HUES64 (cell line): Measurements from ENCODE around the gene HS6ST2. TPM values are rescaled to one million over a fixed set of nuclear protein-coding genes. Genes with fewer than 3 reads are reported as not detected.
A peak's percentile ranks its signal among the peaks of the same experiment; 100 is the strongest.
"Not testable (repeated sequence)": the region's sequence is repeated elsewhere in the genome, so short reads cannot be mapped to it uniquely, and the experiment has no call there.

Experiments used
- H3K27ac ChIP-seq: 2 replicates; pipeline ENCODE4 v1.7.0; 2013; ENCODE audit warnings: low read depth, low read length, inconsistent platforms
- H3K27me3 ChIP-seq: 2 replicates; pipeline ENCODE4 v1.6.1; 2013; ENCODE audit warnings: mild to moderate bottlenecking, low read length; ENCODE audit not compliant: insufficient read depth
- H3K36me3 ChIP-seq: 2 replicates; pipeline ENCODE4 v1.6.1; 2013; ENCODE audit warnings: mild to moderate bottlenecking, low read length; ENCODE audit not compliant: insufficient read depth
- H3K4me1 ChIP-seq: 2 replicates; pipeline ENCODE4 v1.6.1; 2013; ENCODE audit warnings: mild to moderate bottlenecking, low read length, moderate library complexity; ENCODE audit not compliant: insufficient read depth
- H3K4me3 ChIP-seq: 2 replicates; pipeline ENCODE4 v1.5.1; 2013; ENCODE audit warnings: mild to moderate bottlenecking, low read length, moderate library complexity
- H3K9ac ChIP-seq: 2 replicates; pipeline ENCODE4 v1.6.1; 2013; ENCODE audit warnings: mild to moderate bottlenecking, low read depth, low read length
- H3K9me3 ChIP-seq: 2 replicates; pipeline ENCODE4 v1.6.1; 2013; ENCODE audit warnings: low read depth, low read length; ENCODE audit not compliant: insufficient read depth
- WGBS: fragments of 150-250, 120-280 bp; methylation state at CpG from one replicate; pipeline ENCODE4 v1.1.7; 2013; ENCODE audit warnings: missing lambda C conversion rate; 5-methylcytosine and 5-hydroxymethylcytosine counted together
- polyA plus RNA-seq, 2 experiments: library from polyadenylated mRNA; stranded (reverse); fragments of 50-300 nt; gene quantifications; one replicate each; pipeline ENCODE4 v1.2.3, GENCODE V29; 2013

HS6ST2 gene
- 4.7 TPM for polyA plus RNA-seq (2013, experiment 1 of 2)
- 4.5 TPM for polyA plus RNA-seq (2013, experiment 2 of 2)

- peaks cover 17% of the 10 kb centered on the region; the same call in 1 of the 2 replicates for H3K4me1 ChIP-seq
- H3K4me3 ChIP-seq, result peak within 1 kb of the TSS; percentile 67
- WGBS, result under 1% methylated on average over 63 of the region's 63 CpGs
- peak within 1 kb of the TSS; percentile 69 for H3K9ac ChIP-seq
- no peaks in the 10 kb centered on the region for H3K9me3 ChIP-seq
- peaks cover 67% of the 10 kb centered on the region for H3K27me3 ChIP-seq
- no peak within 1 kb of the TSS for H3K27ac ChIP-seq
- no peaks in the 10 kb centered on the region for H3K36me3 ChIP-seq
Observed at GRCh38 chrX:132958091-132958703, at the start of gene HS6ST2. Gene HS6ST2, minus strand, starts transcription at chrX:132958629.

DNA sequence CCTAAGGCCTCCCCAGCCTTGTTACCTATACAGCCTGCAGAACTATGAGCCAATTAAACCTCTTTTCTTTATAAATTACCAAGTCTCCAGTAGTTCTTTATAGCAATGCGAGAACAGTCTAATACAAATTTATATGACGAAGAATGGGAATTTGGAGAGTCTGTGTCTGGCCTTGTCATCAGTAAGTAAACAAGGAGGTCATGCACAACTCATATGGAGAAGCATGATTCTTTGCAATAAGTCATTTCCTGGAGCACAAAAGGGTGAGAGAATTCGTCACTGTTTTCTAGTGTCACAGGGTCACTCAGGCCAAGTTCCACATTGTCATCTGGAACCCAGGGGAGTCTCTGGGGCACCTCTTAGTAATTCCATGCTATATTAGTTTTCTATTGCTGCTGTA is 49.0 kb upstream of the HS6ST2 start:
- Histone ChIP-seq H3K9ac (no peak overlapping the region), H3K4me3 (no peak overlapping the region), H3K9me3 (peaks cover 7% of the 10 kb centered on the region), H3K36me3 (no peaks in the 10 kb centered on the region), H3K27me3 (no peaks in the 10 kb centered on the region), H3K27ac (no peak overlapping the region), H3K4me1 (no peaks in the 10 kb centered on the region)
- WGBS, result 94% methylated on average over 3 of the region's 3 CpGs

DNA sequence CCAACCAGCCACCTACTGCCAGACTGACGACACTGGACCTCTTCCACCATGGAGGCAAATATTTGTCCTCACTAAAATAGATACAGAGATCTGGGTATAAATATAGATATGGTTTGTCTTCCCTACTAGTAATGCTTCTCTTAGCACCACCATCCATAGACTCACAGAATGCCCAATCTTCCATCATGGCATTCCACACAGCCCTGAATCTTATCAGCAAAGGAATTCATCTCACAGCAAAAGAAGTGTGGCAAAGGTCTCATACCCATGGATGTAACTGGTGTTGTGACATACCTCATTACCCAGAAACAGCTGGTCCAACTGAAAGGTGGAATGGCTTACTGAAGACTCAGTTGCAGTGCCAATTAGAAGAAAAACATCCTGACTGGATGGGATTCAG is 47.2 kb upstream of the HS6ST2 start:
- H3K27me3 ChIP-seq, result no peaks in the 10 kb centered on the region
- H3K36me3 ChIP-seq, result no peaks in the 10 kb centered on the region
- H3K27ac ChIP-seq, result no peak overlapping the region
- no peak overlapping the region for H3K9ac ChIP-seq
- WGBS, result no CpG with 5 or more reads among the region's 1 CpG
- no peaks in the 10 kb centered on the region for H3K4me1 ChIP-seq
- no peak overlapping the region for H3K4me3 ChIP-seq
- peaks cover 7% of the 10 kb centered on the region for H3K9me3 ChIP-seq

DNA sequence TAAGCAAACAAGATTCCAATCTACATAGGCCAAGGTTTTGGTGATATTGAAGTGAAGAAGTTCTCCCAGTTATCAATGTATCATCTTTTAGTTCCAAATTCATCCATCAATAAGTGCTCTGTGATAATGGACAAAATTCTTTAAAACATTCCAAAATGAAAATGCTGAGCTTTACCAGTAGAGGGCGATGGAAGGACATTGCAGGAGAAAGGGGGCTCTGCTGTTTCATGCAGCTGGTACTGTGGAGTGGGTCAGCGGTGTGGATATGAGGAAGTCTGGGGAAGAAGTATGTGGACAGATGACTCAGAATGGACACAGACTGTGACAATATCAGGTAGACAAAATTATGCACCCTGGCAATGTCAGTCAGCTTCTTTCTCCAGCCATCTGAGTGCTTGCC is 46.6 kb upstream of the HS6ST2 start:
- H3K27ac ChIP-seq, result no peak overlapping the region
- H3K9me3 ChIP-seq, result peaks cover 7% of the 10 kb centered on the region
- H3K9ac ChIP-seq, result no peak overlapping the region
- H3K36me3 ChIP-seq, result no peaks in the 10 kb centered on the region
- H3K4me1 ChIP-seq, result no peaks in the 10 kb centered on the region
- WGBS, result 43% methylated on average over 2 of the region's 2 CpGs
- no peaks in the 10 kb centered on the region for H3K27me3 ChIP-seq
- no peak overlapping the region for H3K4me3 ChIP-seq

DNA sequence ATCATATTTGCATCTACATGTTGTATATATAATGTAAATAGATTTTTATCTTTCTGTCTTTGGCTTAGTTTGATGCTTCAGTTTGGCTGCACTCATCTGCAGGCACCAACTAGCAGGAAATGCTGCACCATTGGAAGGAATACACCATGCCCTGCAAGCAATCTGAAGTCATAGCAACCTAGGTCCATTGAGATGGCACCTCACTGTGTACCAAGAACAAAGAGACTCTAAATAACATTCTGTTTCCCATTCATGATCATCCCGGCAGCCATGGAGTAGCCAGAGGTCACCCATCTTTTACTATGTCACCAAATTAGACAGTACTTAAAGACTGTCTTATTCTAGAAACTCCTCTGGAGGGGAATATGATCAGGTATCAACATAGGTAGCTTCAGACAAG is 40.8 kb upstream of the HS6ST2 start:
- Histone ChIP-seq H3K4me3 (no peak overlapping the region), H3K9me3 (no peaks in the 10 kb centered on the region), H3K9ac (no peak overlapping the region), H3K27ac (no peak overlapping the region), H3K4me1 (no peaks in the 10 kb centered on the region), H3K36me3 (no peaks in the 10 kb centered on the region), H3K27me3 (no peaks in the 10 kb centered on the region)
- WGBS, result 73% methylated on average over 1 of the region's 1 CpG

GRCh38 chrX:132990835-132991234 is 32.4 kb upstream of the HS6ST2 start:
- Histone ChIP-seq H3K27me3 (no peaks in the 10 kb centered on the region), H3K27ac (no peak overlapping the region), H3K4me3 (no peak overlapping the region), H3K9me3 (no peaks in the 10 kb centered on the region), H3K36me3 (no peaks in the 10 kb centered on the region), H3K4me1 (no peaks in the 10 kb centered on the region), H3K9ac (no peak overlapping the region)
- 88% methylated on average over 2 of the region's 2 CpGs for WGBS

DNA sequence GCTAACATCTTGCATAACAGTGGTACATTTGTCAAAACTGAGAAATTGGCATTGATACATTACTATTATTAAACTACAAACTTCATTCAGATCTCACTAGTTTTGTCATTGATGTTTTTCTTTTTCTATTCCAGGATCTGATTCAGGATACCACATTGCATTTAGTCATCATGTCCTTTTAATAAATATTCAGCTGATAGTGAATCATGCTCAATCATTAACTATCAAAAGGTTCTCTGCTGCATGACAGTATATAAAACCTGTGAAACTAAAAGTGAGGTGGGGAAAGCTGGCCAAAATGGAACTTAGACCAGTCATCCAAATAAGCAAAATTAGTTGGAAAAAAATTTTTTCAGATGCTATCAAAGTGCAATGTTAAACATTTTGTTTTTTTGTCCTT is 28.1 kb upstream of the HS6ST2 start:
- H3K27me3 ChIP-seq, result no peaks in the 10 kb centered on the region

DNA sequence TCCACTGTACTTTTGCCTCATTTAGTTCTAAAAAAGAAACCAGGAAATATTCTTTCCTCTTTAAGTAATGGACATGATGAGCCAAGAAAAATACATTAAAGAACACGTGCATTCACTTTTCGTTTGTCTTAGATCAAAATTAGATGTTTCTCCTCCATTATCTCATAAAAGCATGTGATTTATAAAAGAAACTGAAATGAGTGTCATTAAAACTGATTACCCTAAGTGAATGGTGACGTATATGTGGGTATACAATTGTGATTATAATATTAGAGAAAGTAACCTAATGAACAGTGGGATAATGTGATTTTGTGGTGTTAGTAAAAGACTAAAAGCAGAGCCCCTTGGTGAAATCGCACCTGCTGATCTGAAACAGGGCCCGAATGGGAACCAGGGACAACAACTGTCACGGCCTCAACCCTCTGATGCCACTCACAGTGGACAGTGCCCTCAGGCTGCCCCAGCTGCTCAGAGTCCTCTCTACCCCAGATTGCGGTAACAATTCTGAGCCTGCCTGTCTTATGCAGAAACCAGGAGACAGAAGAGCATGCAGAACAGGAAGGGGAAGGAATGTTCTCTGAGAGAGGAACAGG is 25.7 kb upstream of the HS6ST2 start:
- Histone ChIP-seq H3K4me3 (no peak overlapping the region), H3K9ac (no peak overlapping the region), H3K27me3 (no peaks in the 10 kb centered on the region), H3K27ac (no peak overlapping the region), H3K36me3 (no peaks in the 10 kb centered on the region), H3K9me3 (no peaks in the 10 kb centered on the region), H3K4me1 (0 out of 2 replicates have a peak, but pooled peaks cover 2% of the 10 kb centered on the region)
- 91% methylated on average over 6 of the region's 7 CpGs for WGBS

More for the DNA sequence above, 28.1 kb upstream of the HS6ST2 start:
- H3K27ac ChIP-seq, result no peak overlapping the region
- 0 out of 2 replicates have a peak, but pooled peaks cover 2% of the 10 kb centered on the region for H3K4me1 ChIP-seq
- H3K36me3 ChIP-seq, result no peaks in the 10 kb centered on the region
- H3K4me3 ChIP-seq, result no peak overlapping the region
- H3K9ac ChIP-seq, result no peak overlapping the region
- no peaks in the 10 kb centered on the region for H3K9me3 ChIP-seq

DNA sequence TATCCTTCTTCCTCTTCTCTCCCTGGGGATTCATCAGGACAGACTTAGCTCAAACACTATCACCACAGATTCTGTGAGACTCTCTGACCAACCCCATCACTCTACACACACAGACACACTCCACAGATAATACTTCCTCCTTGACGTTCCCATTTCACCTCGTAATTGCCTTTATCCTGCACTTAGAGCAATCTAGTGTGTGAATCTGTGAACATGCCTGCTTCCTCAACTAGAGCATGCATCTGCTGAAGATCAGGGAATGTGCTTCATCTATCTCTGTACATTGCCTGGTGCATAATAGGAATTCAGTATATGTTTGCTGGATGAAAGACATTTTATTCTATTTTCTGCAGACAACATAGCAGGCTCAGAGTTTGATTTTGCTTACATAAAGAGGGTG is 25.1 kb upstream of the HS6ST2 start:
- Histone ChIP-seq H3K27ac (no peak overlapping the region), H3K9me3 (no peaks in the 10 kb centered on the region), H3K36me3 (no peaks in the 10 kb centered on the region), H3K9ac (no peak overlapping the region), H3K27me3 (no peaks in the 10 kb centered on the region), H3K4me3 (no peak overlapping the region), H3K4me1 (0 out of 2 replicates have a peak, but pooled peaks cover 2% of the 10 kb centered on the region)
- 91% methylated on average over 2 of the region's 2 CpGs for WGBS

- H3K9me3 ChIP-seq, H3K36me3 ChIP-seq, H3K4me3 ChIP-seq, H3K4me1 ChIP-seq, H3K27ac ChIP-seq, H3K9ac ChIP-seq, H3K27me3 ChIP-seq: not testable (repeated sequence)
- WGBS, result no CpG with 5 or more reads among the region's 2 CpGs
Observed at GRCh38 chrX:132980035-132980434, 21.6 kb upstream of the HS6ST2 start.

- Histone ChIP-seq H3K36me3 (no peaks in the 10 kb centered on the region), H3K27me3 (no peaks in the 10 kb centered on the region), H3K27ac (no peak overlapping the region), H3K4me3 (no peak overlapping the region), H3K9me3 (no peaks in the 10 kb centered on the region), H3K9ac (no peak overlapping the region), H3K4me1 (no peaks in the 10 kb centered on the region)
- WGBS, result 50% methylated on average over 5 of the region's 6 CpGs
Observed at GRCh38 chrX:132968296-132968949, 10.0 kb upstream of the HS6ST2 start.
